Caco-2 (cell line): ENCODE results near the gene C2orf72. TPM values are rescaled to one million over a fixed set of nuclear protein-coding genes. Genes with fewer than 3 reads are reported as not detected.

Experiments used
- BruUV-seq: library from RNA; stranded (reverse); fragments of 400-500 nt; replicated peaks from 2 replicates; lab custom pipeline; 2021; lab: Mats Ljungman, UMichigan
- CTCF ChIA-PET: fragments of 300-600 bp; sonication (Branson Sonifier 250); formaldehyde crosslinking; loops from one replicate; lab custom pipeline; 2022; ENCODE audit warnings: antibody characterized with exemption; lab: Charles Lee
- POLR2A ChIA-PET: fragments of 300-600 bp; sonication (Branson Sonifier 250); formaldehyde crosslinking; loops from one replicate; lab custom pipeline; 2022; ENCODE audit warnings: antibody characterized with exemption; lab: Charles Lee
- DNase-seq, 2 experiments: peaks; one replicate each; pipeline versions ENCODE4 v3.0.0 to v3.0.0-alpha.2; 2020 to 2022
- H3K27me3 ChIP-seq: replicated peaks from 2 replicates; pipeline ENCODE4 v1.6.0; 2011; ENCODE audit warnings: low read length; ENCODE audit not compliant: control insufficient read depth, insufficient read depth
- H3K36me3 ChIP-seq: 2 replicates; pipeline ENCODE4 v1.5.1; 2011; ENCODE audit warnings: low read length; ENCODE audit not compliant: control insufficient read depth, insufficient read depth
- H3K4me1 ChIP-seq: fragments of 250-450 bp; sonication (Bioruptor Pico); 2 replicates; pipeline ENCODE4 v1.5.1; 2020; ENCODE audit warnings: mild to moderate bottlenecking
- H3K4me3 ChIP-seq: 2 replicates; pipeline ENCODE4 v1.5.1; 2011; ENCODE audit warnings: low read depth, mild to moderate bottlenecking, control low read depth, low read length
- H3K9me3 ChIP-seq: fragments of 250-450 bp; sonication (Bioruptor Pico); 2 replicates; pipeline ENCODE4 v1.5.1; 2020; ENCODE audit warnings: mild to moderate bottlenecking, moderate library complexity
- H3K27ac Mint-ChIP-seq: one replicate; pipeline ENCODE4 v1.8.0; 2022; ENCODE audit warnings: mixed read lengths; ENCODE audit not compliant: unreplicated experiment
- H3K27me3 Mint-ChIP-seq: one replicate; pipeline ENCODE4 v1.8.0; 2022; ENCODE audit warnings: mixed read lengths; ENCODE audit not compliant: insufficient read depth, unreplicated experiment
- H3K36me3 Mint-ChIP-seq: one replicate; pipeline ENCODE4 v1.8.0; 2022; ENCODE audit warnings: mild to moderate bottlenecking, mixed read lengths; ENCODE audit not compliant: insufficient read depth, unreplicated experiment
- H3K4me1 Mint-ChIP-seq: one replicate; pipeline ENCODE4 v1.8.0; 2022; ENCODE audit warnings: low read depth, mixed read lengths; ENCODE audit not compliant: unreplicated experiment
- H3K4me3 Mint-ChIP-seq: one replicate; pipeline ENCODE4 v1.8.0; 2022; ENCODE audit warnings: mild to moderate bottlenecking, moderate library complexity, mixed read lengths; ENCODE audit not compliant: unreplicated experiment
- H3K9me3 Mint-ChIP-seq: one replicate; pipeline ENCODE4 v1.8.0; 2022; ENCODE audit warnings: mixed read lengths; ENCODE audit not compliant: unreplicated experiment
- CTCF ChIP-seq, 2 experiments: fragments of 200-600 bp in 1 of 2; IDR thresholded peaks; 1 replicate in 1 of 2; 2 replicates in 1 of 2; pipeline versions ENCODE4 v1.5.1 to v1.8.0; 2011 to 2022; ENCODE audit warnings: antibody characterized with exemption in 1 of 2, control low read depth in 1 of 2, inconsistent platforms in 1 of 2, low read depth in 1 of 2, low read length in 1 of 2, mild to moderate bottlenecking in 1 of 2, moderate library complexity in 1 of 2; ENCODE audit not compliant: insufficient read depth in 1 of 2, severe bottlenecking in 1 of 2, unreplicated experiment in 1 of 2
- intact Hi-C: fragments of 100-400 bp; cut with micrococcal nuclease; formaldehyde crosslinking; loops from one replicate; pipeline ENCODE4 v1.10.0; 2022; ENCODE audit not compliant: unreplicated experiment
- total RNA-seq: library from RNA; stranded (reverse); gene quantifications from 2 replicates; pipeline ENCODE4 v1.2.3, GENCODE V29; 2022

The C2orf72 gene
- total RNA-seq, 1 experiment from 2014 or later, result 105 TPM

DNA sequence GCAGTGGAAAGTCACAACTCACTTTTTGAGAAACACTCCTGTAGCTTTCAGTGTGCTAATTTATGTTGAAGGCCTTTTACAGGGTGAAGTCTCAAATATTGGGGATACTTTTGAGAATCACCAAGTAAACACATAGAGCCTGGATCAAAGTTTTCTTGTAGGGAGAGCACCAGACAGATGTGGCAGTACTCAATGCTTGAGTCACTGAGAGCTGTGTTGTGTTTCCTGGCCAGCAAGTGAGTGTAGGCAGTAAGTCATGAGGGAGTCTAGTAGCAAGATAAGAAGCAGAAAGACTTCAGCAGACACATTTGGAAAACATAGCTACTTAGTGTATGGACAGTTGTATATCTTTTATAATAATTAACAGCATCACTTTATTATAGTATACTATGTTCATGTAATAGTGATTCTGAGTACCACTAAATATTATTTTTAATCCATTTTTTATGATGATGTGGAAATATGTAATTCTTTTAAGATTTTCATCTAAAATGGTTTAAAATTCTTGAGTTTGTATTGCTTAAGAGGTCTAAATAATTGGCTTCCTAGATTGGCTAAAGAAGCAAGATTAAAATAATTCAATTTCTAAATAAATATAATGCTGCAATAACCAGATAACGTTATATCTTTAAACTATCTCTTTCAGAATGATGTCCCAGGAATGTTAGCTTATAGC lies 32.2 kb downstream of the C2orf72 start:
- H3K36me3 ChIP-seq, result no peaks in the 10 kb centered on the region
- no peak overlapping the region for H3K4me3 ChIP-seq
- H3K9me3 ChIP-seq, result no peaks in the 10 kb centered on the region
- CTCF ChIA-PET, result no interaction called here
- H3K4me1 ChIP-seq, result peaks cover 7% of the 10 kb centered on the region
- Mint-ChIP-seq H3K27ac (no peak overlapping the region), H3K4me3 (no peak overlapping the region), H3K4me1 (peaks cover 14% of the 10 kb centered on the region), H3K36me3 (peaks cover 59% of the 10 kb centered on the region), H3K27me3 (no peaks in the 10 kb centered on the region), H3K9me3 (no peaks in the 10 kb centered on the region)
- H3K27me3 ChIP-seq, result no peaks in the 10 kb centered on the region
- no peak for TF ChIP-seq CTCF (IDR thresholded peaks at IDR 0.05; ENCODE audit: insufficient read depth in 1 of 2, low read depth in 1 of 2, low read length in 1 of 2, severe bottlenecking in 1 of 2, unreplicated experiment in 1 of 2)
- POLR2A ChIA-PET, result no interaction called here
- BruUV-seq, result no TSS peak
- intact Hi-C loops, result no loop called here
- DNase-seq, result no peak

- CTCF ChIA-PET, result no interaction called here
- H3K36me3 ChIP-seq, result peaks cover 3% of the 10 kb centered on the region; the same call in 1 of the 2 replicates
- Mint-ChIP-seq H3K27ac (no peak overlapping the region), H3K36me3 (peaks cover 84% of the 10 kb centered on the region), H3K4me3 (no peak overlapping the region), H3K9me3 (no peaks in the 10 kb centered on the region), H3K4me1 (peaks cover 9% of the 10 kb centered on the region), H3K27me3 (no peaks in the 10 kb centered on the region)
- H3K4me3 ChIP-seq, result no peak overlapping the region
- H3K9me3 ChIP-seq, result no peaks in the 10 kb centered on the region
- POLR2A ChIA-PET, result no interaction called here
- no peak for TF ChIP-seq CTCF (IDR thresholded peaks at IDR 0.05; ENCODE audit: insufficient read depth in 1 of 2, low read depth in 1 of 2, low read length in 1 of 2, severe bottlenecking in 1 of 2, unreplicated experiment in 1 of 2)
- BruUV-seq, result no TSS peak
- no peaks in the 10 kb centered on the region for H3K27me3 ChIP-seq
- H3K4me1 ChIP-seq, result peaks cover 18% of the 10 kb centered on the region
- intact Hi-C loops, result no loop called here
- DNase-seq, result no peak
Observed at GRCh38 chr2:231084565-231084964, 47.2 kb downstream of the C2orf72 start.

DNA sequence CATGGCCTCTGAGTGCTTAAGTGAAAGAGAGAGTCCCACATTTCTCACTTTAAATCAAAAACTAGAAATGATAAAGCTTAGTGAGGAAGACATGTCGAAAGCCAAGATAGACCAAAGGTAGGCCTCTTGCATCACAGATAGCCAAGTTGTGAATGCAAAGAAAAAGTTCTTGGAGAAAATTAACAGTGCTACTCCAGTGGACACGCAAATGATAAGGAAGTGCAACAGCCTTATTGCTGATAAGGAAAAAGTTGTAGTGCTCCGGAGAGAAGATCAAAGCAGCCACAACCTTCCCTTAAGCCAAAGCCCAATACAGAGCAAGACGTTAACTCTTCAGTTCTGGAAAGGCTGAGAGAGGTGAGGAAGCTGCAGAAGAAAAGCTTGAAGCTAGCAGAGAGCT lies 51.4 kb downstream of the C2orf72 start:
- no peak overlapping the region for H3K4me3 ChIP-seq
- CTCF ChIA-PET, result interaction anchor here (0.6 kb wide), 1 partner anchor 84 kb away, joined by 9 read pairs; no protein-coding TSS in a partner anchor
- H3K4me3 Mint-ChIP-seq, result peak overlapping the region; percentile 17
- H3K27me3 Mint-ChIP-seq, result no peaks in the 10 kb centered on the region
- peaks cover 42% of the 10 kb centered on the region for H3K4me1 ChIP-seq
- peak in 1 of 2 experiments; percentile 30 for DNase-seq
- TF ChIP-seq CTCF (IDR thresholded peaks at IDR 0.05; ENCODE audit: insufficient read depth in 1 of 2, low read depth in 1 of 2, low read length in 1 of 2, severe bottlenecking in 1 of 2, unreplicated experiment in 1 of 2), result no peak
- H3K9me3 ChIP-seq, result peaks cover 15% of the 10 kb centered on the region
- peaks cover 22% of the 10 kb centered on the region for H3K4me1 Mint-ChIP-seq
- intact Hi-C loops, result no loop called here
- peaks cover 9% of the 10 kb centered on the region for H3K9me3 Mint-ChIP-seq
- POLR2A ChIA-PET, result no interaction called here
- H3K36me3 Mint-ChIP-seq, result peaks cover 78% of the 10 kb centered on the region
- H3K27me3 ChIP-seq, result no peaks in the 10 kb centered on the region
- BruUV-seq, result no TSS peak
- H3K36me3 ChIP-seq, result peaks cover 5% of the 10 kb centered on the region
- H3K27ac Mint-ChIP-seq, result peak overlapping the region; percentile 21
